ENCODE data around the gene GRIN2A.

DNA sequence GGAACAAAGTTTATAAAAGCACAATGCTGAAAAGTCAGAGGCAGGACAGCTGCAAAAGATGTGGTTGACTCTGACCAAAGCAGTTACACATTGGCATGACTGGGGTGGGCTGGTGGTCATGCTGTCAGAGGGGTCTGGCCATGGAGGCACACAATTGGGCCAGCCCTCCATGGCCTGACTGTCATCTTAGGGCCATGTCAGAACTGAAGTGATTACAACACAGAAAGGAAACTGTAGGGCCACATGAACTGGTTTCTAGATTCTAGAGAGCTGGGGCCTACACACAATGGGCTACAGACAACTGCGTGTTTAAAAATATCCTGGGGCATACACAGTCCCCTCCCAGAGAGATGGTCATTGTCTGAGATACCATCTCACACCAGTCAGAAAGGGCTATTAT is 380.6 kb downstream of the GRIN2A start:
- TF ChIP-seq, protein P1, sequence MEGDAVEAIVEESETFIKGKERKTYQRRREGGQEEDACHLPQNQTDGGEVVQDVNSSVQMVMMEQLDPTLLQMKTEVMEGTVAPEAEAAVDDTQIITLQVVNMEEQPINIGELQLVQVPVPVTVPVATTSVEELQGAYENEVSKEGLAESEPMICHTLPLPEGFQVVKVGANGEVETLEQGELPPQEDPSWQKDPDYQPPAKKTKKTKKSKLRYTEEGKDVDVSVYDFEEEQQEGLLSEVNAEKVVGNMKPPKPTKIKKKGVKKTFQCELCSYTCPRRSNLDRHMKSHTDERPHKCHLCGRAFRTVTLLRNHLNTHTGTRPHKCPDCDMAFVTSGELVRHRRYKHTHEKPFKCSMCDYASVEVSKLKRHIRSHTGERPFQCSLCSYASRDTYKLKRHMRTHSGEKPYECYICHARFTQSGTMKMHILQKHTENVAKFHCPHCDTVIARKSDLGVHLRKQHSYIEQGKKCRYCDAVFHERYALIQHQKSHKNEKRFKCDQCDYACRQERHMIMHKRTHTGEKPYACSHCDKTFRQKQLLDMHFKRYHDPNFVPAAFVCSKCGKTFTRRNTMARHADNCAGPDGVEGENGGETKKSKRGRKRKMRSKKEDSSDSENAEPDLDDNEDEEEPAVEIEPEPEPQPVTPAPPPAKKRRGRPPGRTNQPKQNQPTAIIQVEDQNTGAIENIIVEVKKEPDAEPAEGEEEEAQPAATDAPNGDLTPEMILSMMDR (IDR thresholded peaks at IDR 0.05): no peak
- no peak for TF ChIP-seq POLR2AphosphoS5 (IDR thresholded peaks at IDR 0.05)
- no peak for TF ChIP-seq POLR2A (IDR thresholded peaks at IDR 0.05)
